ENCODE measurements around the gene PDZRN3. TPM values are rescaled to one million over a fixed set of nuclear protein-coding genes. Genes with fewer than 3 reads are reported as not detected.

Gene PDZRN3
- total RNA-seq, 1 donor from 2014 or later = 50.6 TPM

GRCh38 chr3:73407577-73407976 is 217.2 kb downstream of the PDZRN3 start:
- peaks cover 13 to 45% (median 21%) of the 10 kb centered on the region in 3 donors for H3K4me1 ChIP-seq (ENCODE audit: control insufficient read depth in 3 of 3, insufficient read depth in 3 of 3, low read length in 3 of 3)

GRCh38 chr3:73405853-73406252 is 218.9 kb downstream of the PDZRN3 start:
- H3K27ac ChIP-seq (ENCODE audit: low read depth, low read length) = no peak overlapping the region
- H3K9ac ChIP-seq (ENCODE audit: low read depth in 1 of 3, low read length in 3 of 3) = no peak overlapping the region

More at GRCh38 chr3:73407577-73407976, 217.2 kb downstream of the PDZRN3 start:
- no peak overlapping the region for H3K27ac ChIP-seq (ENCODE audit: low read depth, low read length)
- no peak overlapping the region for H3K9ac ChIP-seq (ENCODE audit: low read depth in 1 of 3, low read length in 3 of 3)
- H3K9me3 ChIP-seq (ENCODE audit: control insufficient read depth in 3 of 3, low read length in 3 of 3) = no peaks in the 10 kb centered on the region
- H3K36me3 ChIP-seq (ENCODE audit: control insufficient read depth in 3 of 3, insufficient read depth in 3 of 3, low read length in 3 of 3) = peaks cover 0 to 4% (median 0%) of the 10 kb centered on the region in 3 donors
- no peak overlapping the region for H3K4me3 ChIP-seq (ENCODE audit: low read length in 3 of 3)
- no peaks in the 10 kb centered on the region for H3K27me3 ChIP-seq (ENCODE audit: control insufficient read depth in 3 of 3, insufficient read depth in 3 of 3, low read length in 3 of 3)

GRCh38 chr3:73405000-73405399 is 219.7 kb downstream of the PDZRN3 start:
- Histone ChIP-seq H3K4me1 (ENCODE audit: control insufficient read depth in 3 of 3, insufficient read depth in 3 of 3, low read length in 3 of 3) (peaks cover 13 to 29% (median 16%) of the 10 kb centered on the region in 3 donors), H3K9ac (ENCODE audit: low read depth in 1 of 3, low read length in 3 of 3) (no peak overlapping the region), H3K4me3 (ENCODE audit: low read length in 3 of 3) (no peak overlapping the region), H3K36me3 (ENCODE audit: control insufficient read depth in 3 of 3, insufficient read depth in 3 of 3, low read length in 3 of 3) (peaks cover 0 to 4% (median 0%) of the 10 kb centered on the region in 3 donors), H3K27me3 (ENCODE audit: control insufficient read depth in 3 of 3, insufficient read depth in 3 of 3, low read length in 3 of 3) (no peaks in the 10 kb centered on the region), H3K9me3 (ENCODE audit: control insufficient read depth in 3 of 3, low read length in 3 of 3) (no peaks in the 10 kb centered on the region), H3K27ac (ENCODE audit: low read depth, low read length) (no peak overlapping the region)

More at GRCh38 chr3:73405853-73406252, 218.9 kb downstream of the PDZRN3 start:
- Histone ChIP-seq H3K4me3 (ENCODE audit: low read length in 3 of 3) (no peak overlapping the region), H3K4me1 (ENCODE audit: control insufficient read depth in 3 of 3, insufficient read depth in 3 of 3, low read length in 3 of 3) (peaks cover 13 to 36% (median 16%) of the 10 kb centered on the region in 3 donors), H3K9me3 (ENCODE audit: control insufficient read depth in 3 of 3, low read length in 3 of 3) (no peaks in the 10 kb centered on the region), H3K36me3 (ENCODE audit: control insufficient read depth in 3 of 3, insufficient read depth in 3 of 3, low read length in 3 of 3) (peaks cover 0 to 4% (median 0%) of the 10 kb centered on the region in 3 donors), H3K27me3 (ENCODE audit: control insufficient read depth in 3 of 3, insufficient read depth in 3 of 3, low read length in 3 of 3) (no peaks in the 10 kb centered on the region)

- H3K27ac ChIP-seq (ENCODE audit: low read depth, low read length) = no peak overlapping the region
- no peaks in the 10 kb centered on the region for H3K9me3 ChIP-seq (ENCODE audit: control insufficient read depth in 3 of 3, low read length in 3 of 3)
- no peak overlapping the region for H3K9ac ChIP-seq (ENCODE audit: low read depth in 1 of 3, low read length in 3 of 3)
- no peak overlapping the region for H3K4me3 ChIP-seq (ENCODE audit: low read length in 3 of 3)
- H3K36me3 ChIP-seq (ENCODE audit: control insufficient read depth in 3 of 3, insufficient read depth in 3 of 3, low read length in 3 of 3) = peaks cover 0 to 4% (median 4%) of the 10 kb centered on the region in 3 donors
- peaks cover 13 to 26% (median 16%) of the 10 kb centered on the region in 3 donors for H3K4me1 ChIP-seq (ENCODE audit: control insufficient read depth in 3 of 3, insufficient read depth in 3 of 3, low read length in 3 of 3)
- no peaks in the 10 kb centered on the region for H3K27me3 ChIP-seq (ENCODE audit: control insufficient read depth in 3 of 3, insufficient read depth in 3 of 3, low read length in 3 of 3)
Observed at GRCh38 chr3:73404435-73404834, 220.3 kb downstream of the PDZRN3 start.

GRCh38 chr3:73403444-73403843 is 221.3 kb downstream of the PDZRN3 start:
- Histone ChIP-seq H3K9ac (ENCODE audit: low read depth in 1 of 3, low read length in 3 of 3) (no peak overlapping the region), H3K27ac (ENCODE audit: low read depth, low read length) (no peak overlapping the region), H3K36me3 (ENCODE audit: control insufficient read depth in 3 of 3, insufficient read depth in 3 of 3, low read length in 3 of 3) (peaks cover 0 to 4% (median 4%) of the 10 kb centered on the region in 3 donors), H3K27me3 (ENCODE audit: control insufficient read depth in 3 of 3, insufficient read depth in 3 of 3, low read length in 3 of 3) (no peaks in the 10 kb centered on the region), H3K9me3 (ENCODE audit: control insufficient read depth in 3 of 3, low read length in 3 of 3) (no peaks in the 10 kb centered on the region), H3K4me3 (ENCODE audit: low read length in 3 of 3) (no peak overlapping the region), H3K4me1 (ENCODE audit: control insufficient read depth in 3 of 3, insufficient read depth in 3 of 3, low read length in 3 of 3) (peaks cover 11 to 22% (median 13%) of the 10 kb centered on the region in 3 donors)

GRCh38 chr3:73401616-73402279 is 223.0 kb downstream of the PDZRN3 start:
- no peak overlapping the region for H3K27ac ChIP-seq (ENCODE audit: low read depth, low read length)
- H3K9ac ChIP-seq (ENCODE audit: low read depth in 1 of 3, low read length in 3 of 3) = no peak overlapping the region
- H3K4me1 ChIP-seq (ENCODE audit: control insufficient read depth in 3 of 3, insufficient read depth in 3 of 3, low read length in 3 of 3) = peaks cover 8 to 17% (median 11%) of the 10 kb centered on the region in 3 donors

GRCh38 chr3:73401059-73401458 is 223.7 kb downstream of the PDZRN3 start:
- H3K4me3 ChIP-seq (ENCODE audit: low read length in 3 of 3) = no peak overlapping the region
- H3K4me1 ChIP-seq (ENCODE audit: control insufficient read depth in 3 of 3, insufficient read depth in 3 of 3, low read length in 3 of 3) = peaks cover 4 to 11% (median 9%) of the 10 kb centered on the region in 3 donors
- peaks cover 0 to 4% (median 4%) of the 10 kb centered on the region in 3 donors for H3K36me3 ChIP-seq (ENCODE audit: control insufficient read depth in 3 of 3, insufficient read depth in 3 of 3, low read length in 3 of 3)
- H3K9me3 ChIP-seq (ENCODE audit: control insufficient read depth in 3 of 3, low read length in 3 of 3) = no peaks in the 10 kb centered on the region
- H3K27me3 ChIP-seq (ENCODE audit: control insufficient read depth in 3 of 3, insufficient read depth in 3 of 3, low read length in 3 of 3) = no peaks in the 10 kb centered on the region
- H3K27ac ChIP-seq (ENCODE audit: low read depth, low read length) = no peak overlapping the region
- no peak overlapping the region for H3K9ac ChIP-seq (ENCODE audit: low read depth in 1 of 3, low read length in 3 of 3)

More at GRCh38 chr3:73401616-73402279, 223.0 kb downstream of the PDZRN3 start:
- no peaks in the 10 kb centered on the region for H3K27me3 ChIP-seq (ENCODE audit: control insufficient read depth in 3 of 3, insufficient read depth in 3 of 3, low read length in 3 of 3)
- peaks cover 0 to 4% (median 4%) of the 10 kb centered on the region in 3 donors for H3K36me3 ChIP-seq (ENCODE audit: control insufficient read depth in 3 of 3, insufficient read depth in 3 of 3, low read length in 3 of 3)
- H3K4me3 ChIP-seq (ENCODE audit: low read length in 3 of 3) = no peak overlapping the region
- no peaks in the 10 kb centered on the region for H3K9me3 ChIP-seq (ENCODE audit: control insufficient read depth in 3 of 3, low read length in 3 of 3)

GRCh38 chr3:73399666-73400253 is 225.0 kb downstream of the PDZRN3 start:
- Histone ChIP-seq H3K36me3 (ENCODE audit: control insufficient read depth in 3 of 3, insufficient read depth in 3 of 3, low read length in 3 of 3) (peaks cover 0 to 9% (median 4%) of the 10 kb centered on the region in 3 donors), H3K9ac (ENCODE audit: low read depth in 1 of 3, low read length in 3 of 3) (no peak overlapping the region), H3K27me3 (ENCODE audit: control insufficient read depth in 3 of 3, insufficient read depth in 3 of 3, low read length in 3 of 3) (no peaks in the 10 kb centered on the region), H3K4me3 (ENCODE audit: low read length in 3 of 3) (no peak overlapping the region), H3K4me1 (ENCODE audit: control insufficient read depth in 3 of 3, insufficient read depth in 3 of 3, low read length in 3 of 3) (peaks cover 0 to 1% (median 0%) of the 10 kb centered on the region in 3 donors), H3K27ac (ENCODE audit: low read depth, low read length) (no peak overlapping the region), H3K9me3 (ENCODE audit: control insufficient read depth in 3 of 3, low read length in 3 of 3) (no peaks in the 10 kb centered on the region)

- Histone ChIP-seq H3K27ac (ENCODE audit: low read depth, low read length) (no peak overlapping the region), H3K36me3 (ENCODE audit: control insufficient read depth in 3 of 3, insufficient read depth in 3 of 3, low read length in 3 of 3) (peaks cover 0 to 9% (median 2%) of the 10 kb centered on the region in 3 donors), H3K4me1 (ENCODE audit: control insufficient read depth in 3 of 3, insufficient read depth in 3 of 3, low read length in 3 of 3) (no peaks in the 10 kb centered on the region), H3K9ac (ENCODE audit: low read depth in 1 of 3, low read length in 3 of 3) (no peak overlapping the region), H3K27me3 (ENCODE audit: control insufficient read depth in 3 of 3, insufficient read depth in 3 of 3, low read length in 3 of 3) (no peaks in the 10 kb centered on the region), H3K9me3 (ENCODE audit: control insufficient read depth in 3 of 3, low read length in 3 of 3) (no peaks in the 10 kb centered on the region), H3K4me3 (ENCODE audit: low read length in 3 of 3) (no peak overlapping the region)
Observed at GRCh38 chr3:73399106-73399505, 225.6 kb downstream of the PDZRN3 start.

- Histone ChIP-seq H3K4me3 (ENCODE audit: low read length in 3 of 3) (no peak overlapping the region), H3K4me1 (ENCODE audit: control insufficient read depth in 3 of 3, insufficient read depth in 3 of 3, low read length in 3 of 3) (no peaks in the 10 kb centered on the region), H3K9me3 (ENCODE audit: control insufficient read depth in 3 of 3, low read length in 3 of 3) (no peaks in the 10 kb centered on the region), H3K27me3 (ENCODE audit: control insufficient read depth in 3 of 3, insufficient read depth in 3 of 3, low read length in 3 of 3) (no peaks in the 10 kb centered on the region), H3K27ac (ENCODE audit: low read depth, low read length) (no peak overlapping the region), H3K36me3 (ENCODE audit: control insufficient read depth in 3 of 3, insufficient read depth in 3 of 3, low read length in 3 of 3) (peaks cover 0 to 12% (median 0%) of the 10 kb centered on the region in 3 donors), H3K9ac (ENCODE audit: low read depth in 1 of 3, low read length in 3 of 3) (no peak overlapping the region)
Observed at GRCh38 chr3:73398084-73398483, 226.7 kb downstream of the PDZRN3 start.

All from skeletal muscle tissue (tissue), 4 donors.